ENCODE results near the gene CACNG6.

- TF ChIP-seq TAF1 (IDR thresholded peaks at IDR 0.05; ENCODE audit: low read depth) (no peak), YY1 (IDR thresholded peaks at IDR 0.05; ENCODE audit: low read depth) (no peak), EP300 (IDR thresholded peaks at IDR 0.05; ENCODE audit: borderline replicate concordance) (no peak), MAX (IDR thresholded peaks at IDR 0.05) (no peak)
- TF ChIP-seq, protein P1, sequence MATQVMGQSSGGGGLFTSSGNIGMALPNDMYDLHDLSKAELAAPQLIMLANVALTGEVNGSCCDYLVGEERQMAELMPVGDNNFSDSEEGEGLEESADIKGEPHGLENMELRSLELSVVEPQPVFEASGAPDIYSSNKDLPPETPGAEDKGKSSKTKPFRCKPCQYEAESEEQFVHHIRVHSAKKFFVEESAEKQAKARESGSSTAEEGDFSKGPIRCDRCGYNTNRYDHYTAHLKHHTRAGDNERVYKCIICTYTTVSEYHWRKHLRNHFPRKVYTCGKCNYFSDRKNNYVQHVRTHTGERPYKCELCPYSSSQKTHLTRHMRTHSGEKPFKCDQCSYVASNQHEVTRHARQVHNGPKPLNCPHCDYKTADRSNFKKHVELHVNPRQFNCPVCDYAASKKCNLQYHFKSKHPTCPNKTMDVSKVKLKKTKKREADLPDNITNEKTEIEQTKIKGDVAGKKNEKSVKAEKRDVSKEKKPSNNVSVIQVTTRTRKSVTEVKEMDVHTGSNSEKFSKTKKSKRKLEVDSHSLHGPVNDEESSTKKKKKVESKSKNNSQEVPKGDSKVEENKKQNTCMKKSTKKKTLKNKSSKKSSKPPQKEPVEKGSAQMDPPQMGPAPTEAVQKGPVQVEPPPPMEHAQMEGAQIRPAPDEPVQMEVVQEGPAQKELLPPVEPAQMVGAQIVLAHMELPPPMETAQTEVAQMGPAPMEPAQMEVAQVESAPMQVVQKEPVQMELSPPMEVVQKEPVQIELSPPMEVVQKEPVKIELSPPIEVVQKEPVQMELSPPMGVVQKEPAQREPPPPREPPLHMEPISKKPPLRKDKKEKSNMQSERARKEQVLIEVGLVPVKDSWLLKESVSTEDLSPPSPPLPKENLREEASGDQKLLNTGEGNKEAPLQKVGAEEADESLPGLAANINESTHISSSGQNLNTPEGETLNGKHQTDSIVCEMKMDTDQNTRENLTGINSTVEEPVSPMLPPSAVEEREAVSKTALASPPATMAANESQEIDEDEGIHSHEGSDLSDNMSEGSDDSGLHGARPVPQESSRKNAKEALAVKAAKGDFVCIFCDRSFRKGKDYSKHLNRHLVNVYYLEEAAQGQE (IDR thresholded peaks at IDR 0.05; ENCODE audit: low read depth) = no peak
Observed at GRCh38 chr19:54021932-54022331, 30.5 kb downstream of the CACNG6 start.
